ENCODE measurements around the gene VPS37D.

The VPS37D gene

GRCh38 chr7:73623798-73624668 lies 43.6 kb upstream of the VPS37D start, which contains the start of gene MLXIPL (continued):
- TF ChIP-seq YY2 (tag by site-specific recombination; IDR thresholded peaks at IDR 0.05), result 0 out of 2 replicates have a peak, but pooled peaks have one; percentile 15
- no peak for TF ChIP-seq ZNF791 (tag by site-specific recombination; IDR thresholded peaks at IDR 0.05)
- no peak for TF ChIP-seq KLF10 (tag by site-specific recombination; IDR thresholded peaks at IDR 0.05)
- 0 out of 2 replicates have a peak, but pooled peaks have one; percentile 7 for TF ChIP-seq KLF16 (tag by site-specific recombination; IDR thresholded peaks at IDR 0.05)
- no peak for TF ChIP-seq ZNF449 (tag by site-specific recombination; IDR thresholded peaks at IDR 0.05)
- no peak for TF ChIP-seq ZNF768 (tag by site-specific recombination; IDR thresholded peaks at IDR 0.05)

DNA sequence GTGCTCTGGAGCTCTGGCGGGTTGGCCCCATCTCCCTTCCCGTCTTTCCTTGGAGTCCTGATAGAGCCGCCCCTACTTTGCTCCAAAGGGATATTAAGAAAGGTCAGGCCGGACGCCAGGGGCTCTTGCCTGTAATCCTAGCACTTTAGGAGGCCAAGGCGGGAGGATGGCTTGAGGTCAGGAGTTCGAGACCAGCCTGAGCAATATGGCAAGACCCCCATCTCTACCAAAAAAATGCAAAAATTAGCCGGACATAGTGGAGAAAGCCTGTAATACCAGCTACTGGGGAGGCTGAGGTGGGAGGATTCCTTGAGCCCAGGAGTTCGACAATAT lies 43.0 kb upstream of the VPS37D start:
- TF ChIP-seq SP3 (tag by site-specific recombination; IDR thresholded peaks at IDR 0.05), result 0 out of 2 replicates have a peak, but pooled peaks have one; percentile 3
- TF ChIP-seq ZNF184 (tag by site-specific recombination; IDR thresholded peaks at IDR 0.05), result no peak
- TF ChIP-seq ZNF114 (tag by site-specific recombination; IDR thresholded peaks at IDR 0.05), result no peak
- TF ChIP-seq ZNF335 (tag by site-specific recombination; conservative IDR thresholded peaks at IDR 0.05), result no peak
- no peak for TF ChIP-seq ZNF18 (tag by site-specific recombination; IDR thresholded peaks at IDR 0.05)
- no peak for TF ChIP-seq ZNF223 (tag by site-specific recombination; IDR thresholded peaks at IDR 0.05)
- TF ChIP-seq ZNF324 (tag by site-specific recombination; IDR thresholded peaks at IDR 0.05), result no peak
- POLR2A ChIA-PET, result interaction anchor here (0.6 to 1.1 kb wide), 7 partner anchors 10 to 116 kb away, joined by 3 to 7 read pairs (median 3); partner anchors contain the start of genes ABHD11 and BAZ1B
- H3K27ac ChIP-seq (ENCODE audit: extremely low read depth, low read depth, low read length), result no peak overlapping the region
- H3K4me1 ChIP-seq (ENCODE audit: control insufficient read depth, insufficient read depth, low read length), result no peaks in the 10 kb centered on the region
- H3K4me3 ChIP-seq (ENCODE audit: low read depth, low read length), result no peak overlapping the region
- CTCF ChIA-PET, result interaction anchor here (0.6 to 2.4 kb wide), 3 partner anchors 18 to 110 kb away, joined by 3 to 10 read pairs (median 9); no protein-coding TSS in a partner anchor
- H3K36me3 ChIP-seq (ENCODE audit: control insufficient read depth in 2 of 2, insufficient read depth in 1 of 2, low read length in 2 of 2), result no peaks in the 10 kb centered on the region
- no peaks in the 10 kb centered on the region for H3K9me3 ChIP-seq (ENCODE audit: control insufficient read depth, insufficient read depth, low read depth, low read length)

- H3K4me3 ChIP-seq (ENCODE audit: low read depth, low read length), result no peak overlapping the region
- POLR2A ChIA-PET, result no interaction called here
- no peaks in the 10 kb centered on the region for H3K36me3 ChIP-seq (ENCODE audit: control insufficient read depth in 2 of 2, insufficient read depth in 1 of 2, low read length in 2 of 2)
- H3K4me1 ChIP-seq (ENCODE audit: control insufficient read depth, insufficient read depth, low read length), result no peaks in the 10 kb centered on the region
- CTCF ChIA-PET, result interaction anchor here (1.5 to 2.4 kb wide), 2 partner anchors 18 to 100 kb away, joined by 9 to 10 read pairs; no protein-coding TSS in a partner anchor
- H3K27ac ChIP-seq (ENCODE audit: extremely low read depth, low read depth, low read length), result no peak overlapping the region
- no peaks in the 10 kb centered on the region for H3K9me3 ChIP-seq (ENCODE audit: control insufficient read depth, insufficient read depth, low read depth, low read length)
- TF ChIP-seq SCRT2 (tag by site-specific recombination; IDR thresholded peaks at IDR 0.05) (no peak), ZNF707 (tag by site-specific recombination; IDR thresholded peaks at IDR 0.05) (no peak), IKZF3 (tag by site-specific recombination; IDR thresholded peaks at IDR 0.05) (no peak), ZNF175 (tag by site-specific recombination; IDR thresholded peaks at IDR 0.05) (no peak), ZNF585B (tag by site-specific recombination; IDR thresholded peaks at IDR 0.05) (no peak), ZNF248 (tag by site-specific recombination; IDR thresholded peaks at IDR 0.05) (no peak), ZNF416 (tag by site-specific recombination; IDR thresholded peaks at IDR 0.05) (no peak), ZNF791 (tag by site-specific recombination; IDR thresholded peaks at IDR 0.05) (no peak)
- TF ChIP-seq, protein P1, sequence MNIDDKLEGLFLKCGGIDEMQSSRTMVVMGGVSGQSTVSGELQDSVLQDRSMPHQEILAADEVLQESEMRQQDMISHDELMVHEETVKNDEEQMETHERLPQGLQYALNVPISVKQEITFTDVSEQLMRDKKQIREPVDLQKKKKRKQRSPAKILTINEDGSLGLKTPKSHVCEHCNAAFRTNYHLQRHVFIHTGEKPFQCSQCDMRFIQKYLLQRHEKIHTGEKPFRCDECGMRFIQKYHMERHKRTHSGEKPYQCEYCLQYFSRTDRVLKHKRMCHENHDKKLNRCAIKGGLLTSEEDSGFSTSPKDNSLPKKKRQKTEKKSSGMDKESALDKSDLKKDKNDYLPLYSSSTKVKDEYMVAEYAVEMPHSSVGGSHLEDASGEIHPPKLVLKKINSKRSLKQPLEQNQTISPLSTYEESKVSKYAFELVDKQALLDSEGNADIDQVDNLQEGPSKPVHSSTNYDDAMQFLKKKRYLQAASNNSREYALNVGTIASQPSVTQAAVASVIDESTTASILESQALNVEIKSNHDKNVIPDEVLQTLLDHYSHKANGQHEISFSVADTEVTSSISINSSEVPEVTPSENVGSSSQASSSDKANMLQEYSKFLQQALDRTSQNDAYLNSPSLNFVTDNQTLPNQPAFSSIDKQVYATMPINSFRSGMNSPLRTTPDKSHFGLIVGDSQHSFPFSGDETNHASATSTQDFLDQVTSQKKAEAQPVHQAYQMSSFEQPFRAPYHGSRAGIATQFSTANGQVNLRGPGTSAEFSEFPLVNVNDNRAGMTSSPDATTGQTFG (tag by site-specific recombination; IDR thresholded peaks at IDR 0.05; ENCODE audit: borderline replicate concordance), result no peak
- TF ChIP-seq, protein P2, sequence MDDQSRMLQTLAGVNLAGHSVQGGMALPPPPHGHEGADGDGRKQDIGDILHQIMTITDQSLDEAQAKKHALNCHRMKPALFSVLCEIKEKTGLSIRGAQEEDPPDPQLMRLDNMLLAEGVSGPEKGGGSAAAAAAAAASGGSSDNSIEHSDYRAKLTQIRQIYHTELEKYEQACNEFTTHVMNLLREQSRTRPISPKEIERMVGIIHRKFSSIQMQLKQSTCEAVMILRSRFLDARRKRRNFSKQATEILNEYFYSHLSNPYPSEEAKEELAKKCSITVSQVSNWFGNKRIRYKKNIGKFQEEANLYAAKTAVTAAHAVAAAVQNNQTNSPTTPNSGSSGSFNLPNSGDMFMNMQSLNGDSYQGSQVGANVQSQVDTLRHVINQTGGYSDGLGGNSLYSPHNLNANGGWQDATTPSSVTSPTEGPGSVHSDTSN (CRISPR knock-in tag; IDR thresholded peaks at IDR 0.05), result no peak
- TF ChIP-seq, protein P3, sequence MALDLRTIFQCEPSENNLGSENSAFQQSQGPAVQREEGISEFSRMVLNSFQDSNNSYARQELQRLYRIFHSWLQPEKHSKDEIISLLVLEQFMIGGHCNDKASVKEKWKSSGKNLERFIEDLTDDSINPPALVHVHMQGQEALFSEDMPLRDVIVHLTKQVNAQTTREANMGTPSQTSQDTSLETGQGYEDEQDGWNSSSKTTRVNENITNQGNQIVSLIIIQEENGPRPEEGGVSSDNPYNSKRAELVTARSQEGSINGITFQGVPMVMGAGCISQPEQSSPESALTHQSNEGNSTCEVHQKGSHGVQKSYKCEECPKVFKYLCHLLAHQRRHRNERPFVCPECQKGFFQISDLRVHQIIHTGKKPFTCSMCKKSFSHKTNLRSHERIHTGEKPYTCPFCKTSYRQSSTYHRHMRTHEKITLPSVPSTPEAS (tag by site-specific recombination; IDR thresholded peaks at IDR 0.05), result no peak
Observed at GRCh38 chr7:73625276-73625675, 42.4 kb upstream of the VPS37D start.

Data from HEK293 (cell line).